Type B pancreatic cell (in vitro differentiated cells): ENCODE results near the gene TUBA8. TPM values are rescaled to one million over a fixed set of nuclear protein-coding genes. Genes with fewer than 3 reads are reported as not detected.
"Not testable (repeated sequence)": the region's sequence is repeated elsewhere in the genome, so short reads cannot be mapped to it uniquely, and the experiment has no call there.

Source experiments
- DNase-seq: peaks from one replicate; pipeline ENCODE4 v3.0.0; 2021; ENCODE audit warnings: mixed read lengths; ENCODE audit not compliant: unreplicated experiment; ENCODE audit errors: extremely low spot score
- H3K27ac Mint-ChIP-seq: 2 replicates; pipeline ENCODE4 v1.8.0; 2021; ENCODE audit warnings: mild to moderate bottlenecking, mixed read lengths
- H3K27me3 Mint-ChIP-seq: 2 replicates; pipeline ENCODE4 v1.8.0; 2021; ENCODE audit warnings: mixed read lengths
- H3K36me3 Mint-ChIP-seq: 2 replicates; pipeline ENCODE4 v1.8.0; 2021; ENCODE audit warnings: mixed read lengths
- H3K4me1 Mint-ChIP-seq: one replicate; pipeline ENCODE4 v1.8.0; 2021; ENCODE audit warnings: mixed read lengths; ENCODE audit not compliant: unreplicated experiment
- H3K4me3 Mint-ChIP-seq: 2 replicates; pipeline ENCODE4 v1.8.0; 2021; ENCODE audit warnings: mild to moderate bottlenecking, mixed read lengths
- H3K9me3 Mint-ChIP-seq: 2 replicates; pipeline ENCODE4 v1.8.0; 2021; ENCODE audit warnings: mixed read lengths
- CTCF ChIP-seq: fragments of 200-600 bp; sonication (generic); conservative IDR thresholded peaks from 2 replicates; pipeline ENCODE4 v1.5.0; 2021; ENCODE audit warnings: antibody characterized with exemption, mild to moderate bottlenecking
- total RNA-seq: library from RNA; stranded (reverse); gene quantifications from 2 replicates; pipeline ENCODE4 v1.2.1, GENCODE V29; 2021; ENCODE audit warnings: low replicate concordance

TUBA8 gene
- total RNA-seq, 1 donor from 2014 or later: 1.7 TPM

GRCh38 chr22:18070041-18070440 is 40.6 kb upstream of the TUBA8 start:
- Mint-ChIP-seq H3K36me3 (no peaks in the 10 kb centered on the region), H3K4me3 (no peak overlapping the region), H3K27ac (no peak overlapping the region), H3K4me1 (peaks cover 5% of the 10 kb centered on the region), H3K9me3 (no peaks in the 10 kb centered on the region), H3K27me3 (peaks cover 19% of the 10 kb centered on the region)
- no peak for DNase-seq
- TF ChIP-seq CTCF: no peak

GRCh38 chr22:18070556-18071306 is 39.9 kb upstream of the TUBA8 start:
- TF ChIP-seq CTCF: peak; percentile 61
- Mint-ChIP-seq H3K4me1 (peaks cover 6% of the 10 kb centered on the region), H3K36me3 (no peaks in the 10 kb centered on the region), H3K27me3 (peaks cover 14% of the 10 kb centered on the region), H3K27ac (peak overlapping the region; percentile 42), H3K9me3 (no peaks in the 10 kb centered on the region), H3K4me3 (peak overlapping the region; percentile 34)
- DNase-seq: no peak

GRCh38 chr22:18071307-18071967 is 39.2 kb upstream of the TUBA8 start:
- not testable (repeated sequence) for H3K36me3 Mint-ChIP-seq, H3K9me3 Mint-ChIP-seq, DNase-seq, H3K4me3 Mint-ChIP-seq, H3K27ac Mint-ChIP-seq
- peaks cover 11% of the 10 kb centered on the region for H3K4me1 Mint-ChIP-seq
- H3K27me3 Mint-ChIP-seq: peaks cover 11% of the 10 kb centered on the region

- Mint-ChIP-seq H3K4me3 (no peak overlapping the region), H3K27ac (no peak overlapping the region), H3K27me3 (peaks cover 9% of the 10 kb centered on the region), H3K36me3 (no peaks in the 10 kb centered on the region), H3K9me3 (no peaks in the 10 kb centered on the region), H3K4me1 (peaks cover 14% of the 10 kb centered on the region)
- no peak for TF ChIP-seq CTCF
- DNase-seq: no peak
These were observed 38.7 kb upstream of the TUBA8 start for GRCh38 chr22:18071968-18072310.

GRCh38 chr22:18073467-18073866 is 37.1 kb upstream of the TUBA8 start:
- no peaks in the 10 kb centered on the region for H3K27me3 Mint-ChIP-seq
- no peak overlapping the region for H3K4me3 Mint-ChIP-seq
- no peaks in the 10 kb centered on the region for H3K9me3 Mint-ChIP-seq
- H3K4me1 Mint-ChIP-seq: peaks cover 16% of the 10 kb centered on the region
- TF ChIP-seq CTCF: no peak
- H3K36me3 Mint-ChIP-seq: no peaks in the 10 kb centered on the region
- no peak for DNase-seq
- H3K27ac Mint-ChIP-seq: no peak overlapping the region

GRCh38 chr22:18073927-18074326 is 36.7 kb upstream of the TUBA8 start:
- not testable (repeated sequence) for H3K4me3 Mint-ChIP-seq, H3K9me3 Mint-ChIP-seq, H3K27ac Mint-ChIP-seq, H3K27me3 Mint-ChIP-seq, DNase-seq, H3K36me3 Mint-ChIP-seq
- H3K4me1 Mint-ChIP-seq: peaks cover 19% of the 10 kb centered on the region
